GM19463 (cell line): ENCODE measurements around the gene SPOCD1.

Experiments used
- ATAC-seq: cut with Tn5 transposase; IDR thresholded peaks from one replicate; pipeline ENCODE4 v1.9.1; 2021; ENCODE audit warnings: mild to moderate bottlenecking, moderate library complexity; ENCODE audit not compliant: unreplicated experiment

SPOCD1 gene

GRCh38 chr1:31801458-31801857 is 14.4 kb downstream of the SPOCD1 start:
- ATAC-seq: no peak

- no peak for ATAC-seq
Measured at GRCh38 chr1:31800674-31800967, 15.2 kb downstream of the SPOCD1 start.

- ATAC-seq: no peak
Measured at GRCh38 chr1:31799895-31800673, 15.7 kb downstream of the SPOCD1 start.

- ATAC-seq: no peak
Measured at GRCh38 chr1:31799196-31799894, 16.5 kb downstream of the SPOCD1 start.

GRCh38 chr1:31798433-31799195 is 17.2 kb downstream of the SPOCD1 start:
- ATAC-seq: no peak

GRCh38 chr1:31798086-31798432 is 17.8 kb downstream of the SPOCD1 start:
- no peak for ATAC-seq

GRCh38 chr1:31797216-31797615 is 18.6 kb downstream of the SPOCD1 start:
- no peak for ATAC-seq

- no peak for ATAC-seq
Measured at GRCh38 chr1:31796707-31797106, 19.1 kb downstream of the SPOCD1 start.

- ATAC-seq: no peak
Measured at GRCh38 chr1:31795801-31796621, 19.8 kb downstream of the SPOCD1 start.

- ATAC-seq: no peak
Measured at GRCh38 chr1:31795096-31795675, 20.6 kb downstream of the SPOCD1 start.

- ATAC-seq: no peak
Measured at GRCh38 chr1:31793586-31794285, 22.1 kb downstream of the SPOCD1 start.

- no peak for ATAC-seq
Measured at GRCh38 chr1:31793086-31793485, 22.7 kb downstream of the SPOCD1 start.

GRCh38 chr1:31792541-31792940 is 23.3 kb downstream of the SPOCD1 start:
- no peak for ATAC-seq

- ATAC-seq: no peak
Measured at GRCh38 chr1:31792116-31792515, 23.7 kb downstream of the SPOCD1 start.

GRCh38 chr1:31791131-31791858 is 24.5 kb downstream of the SPOCD1 start:
- ATAC-seq: no peak

- no peak for ATAC-seq
Measured at GRCh38 chr1:31790641-31791091, 25.2 kb downstream of the SPOCD1 start.

GRCh38 chr1:31790140-31790539 is 25.7 kb downstream of the SPOCD1 start:
- ATAC-seq: no peak

GRCh38 chr1:31789259-31790065 is 26.4 kb downstream of the SPOCD1 start:
- peak; percentile 63 for ATAC-seq
